SK-N-SH (cell line): ENCODE measurements around the gene MCCD1. TPM values are rescaled to one million over a fixed set of nuclear protein-coding genes. Genes with fewer than 3 reads are reported as not detected.

Source experiments
- CTCF ChIA-PET: fragments of 300-600, 350-600 bp; formaldehyde crosslinking; extraction: SDS; loops from one replicate; lab custom pipeline; 2021; lab: Yijun Ruan, JAX
- POLR2A ChIA-PET: fragments of 350-600 bp; sonication (Branson Sonifier 250); formaldehyde crosslinking; extraction: SDS; loops from one replicate; lab custom pipeline; 2020; ENCODE audit warnings: antibody characterized with exemption, inconsistent platforms; lab: Yijun Ruan, JAX
- DNase-seq: peaks from one replicate; pipeline ENCODE4 v3.0.0; 2012
- H2AFZ ChIP-seq: fragments of 200-600 bp; sonication (generic); 2 replicates; pipeline ENCODE4 v1.8.1; 2016; ENCODE audit warnings: antibody characterized with exemption, mild to moderate bottlenecking, low read depth
- H3F3A ChIP-seq: fragments of 200-600 bp; sonication (generic); replicated peaks from 2 replicates; pipeline ENCODE3; 2016; ENCODE audit warnings: antibody characterized with exemption, mild to moderate bottlenecking; ENCODE audit not compliant: insufficient read depth
- H3K27ac ChIP-seq, 2 experiments: fragments of 200-500 bp in 1 of 2; fragments of 200-600 bp in 1 of 2; sonication (Bioruptor generic) in 1 of 2; sonication (generic), shearing (Covaris generic) in 1 of 2; 2 replicates each; pipeline versions ENCODE4 v1.5.1 to v1.6.1; 2014 to 2016; ENCODE audit warnings: low read depth in 2 of 2, inconsistent platforms in 1 of 2, low read length in 1 of 2, mild to moderate bottlenecking in 1 of 2, mixed read lengths in 1 of 2
- H3K27me3 ChIP-seq: fragments of 200-600 bp; sonication (generic), shearing (Covaris generic); 2 replicates; pipeline ENCODE4 v1.6.1; 2016; ENCODE audit warnings: mixed run types; ENCODE audit not compliant: insufficient read depth
- H3K36me3 ChIP-seq, 2 experiments: fragments of 200-500 bp in 1 of 2; fragments of 200-600 bp in 1 of 2; sonication (Bioruptor generic) in 1 of 2; sonication (generic) in 1 of 2; replicated peaks in 1 of 2; 2 replicates each; pipeline versions ENCODE3 to v1.5.1; 2014 to 2016; ENCODE audit warnings: low read length in 1 of 2, mild to moderate bottlenecking in 1 of 2; ENCODE audit not compliant: insufficient read depth in 2 of 2, control insufficient read depth in 1 of 2
- H3K4me1 ChIP-seq, 2 experiments: fragments of 200-500 bp in 1 of 2; fragments of 200-600 bp in 1 of 2; sonication (Bioruptor generic) in 1 of 2; sonication (generic), shearing (Covaris generic) in 1 of 2; 2 replicates each; pipeline versions ENCODE4 v1.5.1 to v1.6.1; 2014 to 2016; ENCODE audit warnings: low read depth in 1 of 2, low read length in 1 of 2, mixed run types in 1 of 2; ENCODE audit not compliant: insufficient read depth in 2 of 2, control insufficient read depth in 1 of 2
- H3K4me2 ChIP-seq: fragments of 200-600 bp; sonication (generic), shearing (Covaris generic); 2 replicates; pipeline ENCODE4 v1.6.1; 2017; ENCODE audit warnings: mixed run types
- H3K4me3 ChIP-seq, 2 experiments: fragments of 200-500 bp in 1 of 2; fragments of 200-600 bp in 1 of 2; sonication (Bioruptor generic) in 1 of 2; sonication (generic), shearing (Covaris generic) in 1 of 2; 2 replicates each; pipeline versions ENCODE4 v1.5.1 to v1.8.1; 2014 to 2016; ENCODE audit warnings: low read depth in 2 of 2, inconsistent platforms in 1 of 2, low read length in 1 of 2, mild to moderate bottlenecking in 1 of 2, mixed read lengths in 1 of 2, moderate library complexity in 1 of 2
- H3K79me2 ChIP-seq: fragments of 200-600 bp; sonication (generic); 2 replicates; pipeline ENCODE4 v1.8.1; 2017; ENCODE audit warnings: mild to moderate bottlenecking; ENCODE audit not compliant: insufficient read depth
- H3K9ac ChIP-seq: fragments of 200-600 bp; sonication (generic); 2 replicates; pipeline ENCODE4 v1.6.1; 2017; ENCODE audit warnings: mixed run types
- H3K9me2 ChIP-seq: fragments of 200-600 bp; sonication (generic); 2 replicates; pipeline ENCODE4 v1.6.1; 2017; ENCODE audit warnings: mixed run types
- H3K9me3 ChIP-seq: fragments of 200-600 bp; sonication (generic); 2 replicates; pipeline ENCODE4 v1.6.1; 2017; ENCODE audit warnings: mixed run types, mild to moderate bottlenecking, moderate library complexity
- H4K20me1 ChIP-seq: fragments of 200-600 bp; sonication (generic); 2 replicates; pipeline ENCODE4 v1.6.1; 2017; ENCODE audit warnings: mild to moderate bottlenecking, mixed run types; ENCODE audit not compliant: insufficient read depth
- CHD2 ChIP-seq: fragments of 150-350 bp; IDR thresholded peaks from 2 replicates; pipeline ENCODE4 v1.6.1; 2018; ENCODE audit warnings: low read length; ENCODE audit not compliant: partially characterized antibody
- EP300 ChIP-seq, 2 experiments: IDR thresholded peaks; 2 replicates each; pipeline versions ENCODE4 v1.4.0 to v1.6.1; 2012; ENCODE audit warnings: borderline replicate concordance in 1 of 2, low read depth in 1 of 2, low read length in 1 of 2
- EZH2phosphoT487 ChIP-seq: fragments of 200-600 bp; sonication (generic); IDR thresholded peaks from 2 replicates; pipeline ENCODE4 v1.6.1; 2017; ENCODE audit warnings: low read depth, mixed run types, mild to moderate bottlenecking, antibody characterized with exemption, moderate library complexity, borderline replicate concordance
- FOXJ3 ChIP-seq: sonication (generic); formaldehyde crosslinking; IDR thresholded peaks from 2 replicates; pipeline ENCODE4 v1.5.1; 2020; ENCODE audit warnings: mild to moderate bottlenecking, missing genetic modification reagents
- FOXM1 ChIP-seq: IDR thresholded peaks from 2 replicates; pipeline ENCODE4 v1.4.0; 2012; ENCODE audit warnings: low read depth, mild to moderate bottlenecking
- MEF2A ChIP-seq: IDR thresholded peaks from 2 replicates; pipeline ENCODE4 v1.4.0; 2012; ENCODE audit warnings: low read depth, borderline replicate concordance
- MXI1 ChIP-seq: IDR thresholded peaks from 2 replicates; pipeline ENCODE4 v1.6.1; 2012; ENCODE audit warnings: mild to moderate bottlenecking, low read depth, low read length, improper control_type of control experiment
- REST ChIP-seq: IDR thresholded peaks from 2 replicates; pipeline ENCODE4 v1.6.1; 2012; ENCODE audit warnings: mild to moderate bottlenecking, low read depth, low read length, moderate library complexity
- RXRA ChIP-seq: IDR thresholded peaks from 2 replicates; pipeline ENCODE4 v1.4.0; 2012; ENCODE audit warnings: low read depth, mild to moderate bottlenecking, borderline replicate concordance
- SMC3 ChIP-seq: IDR thresholded peaks from 2 replicates; pipeline ENCODE4 v1.6.1; 2012; ENCODE audit warnings: low read depth, low read length, improper control_type of control experiment
- TEAD4 ChIP-seq: IDR thresholded peaks from 2 replicates; pipeline ENCODE4 v1.4.0; 2012; ENCODE audit warnings: mild to moderate bottlenecking, borderline replicate concordance; ENCODE audit not compliant: insufficient read depth
- WGBS: methylation state at CpG from one replicate; pipeline ENCODE4 v1.1.6; 2017; ENCODE audit warnings: low lambda C conversion rate; 5-methylcytosine and 5-hydroxymethylcytosine counted together
- polyA plus RNA-seq, 3 experiments: library from polyadenylated mRNA; depleted of rRNA; stranded (reverse); fragments of >200 nt; gene quantifications; 2 replicates each; pipeline ENCODE4 v1.2.3, GENCODE V29; 2012
- TF ChIP-seq, protein P1 (sequence below): IDR thresholded peaks from 2 replicates; pipeline ENCODE4; 2012
- TF ChIP-seq, protein P2 (sequence below): IDR thresholded peaks from 2 replicates; pipeline ENCODE4 v1.4.0; 2012; ENCODE audit warnings: low read depth, borderline replicate concordance

MCCD1 gene
- polyA plus RNA-seq, 1 of the 3 experiments (the other 2 are of a cell fraction), result not detected

DNA sequence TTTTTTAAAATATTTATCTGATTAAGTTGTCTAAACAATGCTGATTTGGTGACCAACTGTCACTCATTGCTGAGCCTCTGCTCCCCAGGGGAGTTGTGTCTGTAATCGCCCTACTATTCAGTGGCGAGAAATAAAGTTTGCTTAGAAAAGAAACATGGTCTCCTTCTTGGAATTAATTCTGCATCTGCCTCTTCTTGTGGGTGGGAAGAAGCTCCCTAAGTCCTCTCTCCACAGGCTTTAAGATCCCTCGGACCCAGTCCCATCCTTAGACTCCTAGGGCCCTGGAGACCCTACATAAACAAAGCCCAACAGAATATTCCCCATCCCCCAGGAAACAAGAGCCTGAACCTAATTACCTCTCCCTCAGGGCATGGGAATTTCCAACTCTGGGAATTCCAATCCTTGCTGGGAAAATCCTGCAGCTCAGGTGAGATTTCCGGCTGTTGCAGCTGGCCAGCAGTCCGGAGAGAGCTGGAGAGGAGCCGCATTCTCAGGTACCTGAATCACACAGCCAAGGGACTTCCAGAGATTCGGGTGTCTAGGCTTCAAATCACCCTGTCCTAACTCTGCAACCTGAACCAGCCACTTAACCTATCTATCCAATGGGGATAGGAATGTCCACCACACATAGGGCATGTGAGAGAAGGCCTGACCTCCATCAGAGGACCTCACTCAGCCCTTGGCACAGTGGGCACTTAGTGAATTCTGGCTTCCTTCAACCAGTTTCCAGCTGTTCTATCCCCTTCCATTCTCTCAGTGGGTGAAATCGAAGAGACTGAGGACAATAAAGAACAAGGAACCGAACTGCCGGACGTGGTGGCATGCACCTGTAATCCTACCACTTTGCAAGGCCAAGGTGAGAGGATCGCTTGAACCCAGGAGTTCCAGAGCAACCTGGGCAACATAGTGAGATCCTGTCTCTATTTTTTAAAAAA is 49.7 kb downstream of the MCCD1 start:
- H3K4me1 ChIP-seq, result peaks cover 0 to 11% of the 10 kb centered on the region in 2 experiments; a peak in 1 of 4 replicates
- ChIA-PET POLR2A (no interaction called here), CTCF (interaction anchor here (0.8 to 17.6 kb wide), 4 partner anchors 11 to 111 kb away, joined by 3 to 312 read pairs (median 18); partner anchors contain the start of genes ATP6V1G2 and NFKBIL1)
- no peak overlapping the region for H3K4me2 ChIP-seq
- H3K4me3 ChIP-seq, result no peak overlapping the region
- H3K9me3 ChIP-seq, result no peaks in the 10 kb centered on the region
- no peaks in the 10 kb centered on the region for H3F3A ChIP-seq
- TF ChIP-seq SMC3 (no peak), FOXJ3 (no peak), FOXM1 (no peak), MEF2A (no peak), TEAD4 (no peak), EP300 (IDR thresholded peaks at IDR 0.05; ENCODE audit: borderline replicate concordance in 1 of 2, low read depth in 1 of 2, low read length in 1 of 2) (no peak), RXRA (no peak), CHD2 (no peak)
- TF ChIP-seq, protein P1, sequence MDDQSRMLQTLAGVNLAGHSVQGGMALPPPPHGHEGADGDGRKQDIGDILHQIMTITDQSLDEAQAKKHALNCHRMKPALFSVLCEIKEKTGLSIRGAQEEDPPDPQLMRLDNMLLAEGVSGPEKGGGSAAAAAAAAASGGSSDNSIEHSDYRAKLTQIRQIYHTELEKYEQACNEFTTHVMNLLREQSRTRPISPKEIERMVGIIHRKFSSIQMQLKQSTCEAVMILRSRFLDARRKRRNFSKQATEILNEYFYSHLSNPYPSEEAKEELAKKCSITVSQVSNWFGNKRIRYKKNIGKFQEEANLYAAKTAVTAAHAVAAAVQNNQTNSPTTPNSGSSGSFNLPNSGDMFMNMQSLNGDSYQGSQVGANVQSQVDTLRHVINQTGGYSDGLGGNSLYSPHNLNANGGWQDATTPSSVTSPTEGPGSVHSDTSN, result no peak
- H3K36me3 ChIP-seq, result no peaks in the 10 kb centered on the region
- H3K27me3 ChIP-seq, result no peaks in the 10 kb centered on the region
- no peaks in the 10 kb centered on the region for H3K9me2 ChIP-seq
- H3K9ac ChIP-seq, result no peak overlapping the region
- H2AFZ ChIP-seq, result no peak overlapping the region
- 68% methylated on average over 12 of the region's 12 CpGs for WGBS
- no peaks in the 10 kb centered on the region for H3K79me2 ChIP-seq
- H4K20me1 ChIP-seq, result no peaks in the 10 kb centered on the region
- H3K27ac ChIP-seq, result no peak overlapping the region
- DNase-seq, result no peak

DNA sequence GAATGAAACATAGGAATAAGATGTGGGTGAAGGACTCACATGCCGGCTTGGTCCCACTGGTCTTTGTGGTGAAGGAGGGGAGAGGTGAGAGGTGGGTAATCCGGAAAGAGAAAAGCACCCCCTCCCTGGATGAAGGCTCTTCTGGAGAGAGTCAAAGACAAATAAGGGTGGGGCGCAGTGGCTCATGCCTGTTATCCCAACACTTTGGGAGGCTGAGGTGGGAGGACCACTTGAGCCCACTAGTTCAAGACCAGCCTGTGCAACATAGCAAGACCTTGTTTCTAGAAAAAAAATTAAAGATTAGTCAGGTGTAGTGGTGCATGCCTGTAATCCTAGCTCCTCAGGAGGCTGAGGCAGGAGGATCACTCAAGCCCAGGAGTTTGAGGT is 50.4 kb downstream of the MCCD1 start:
- H3K36me3 ChIP-seq, result no peaks in the 10 kb centered on the region
- H3K27me3 ChIP-seq, result no peaks in the 10 kb centered on the region
- DNase-seq, result no peak
- ChIA-PET CTCF (interaction anchor here (2.4 to 17.6 kb wide), 3 partner anchors 10 to 21 kb away, joined by 10 to 312 read pairs (median 29); no protein-coding TSS in a partner anchor), POLR2A (no interaction called here)
- H3K79me2 ChIP-seq, result no peaks in the 10 kb centered on the region
- no peaks in the 10 kb centered on the region for H3K9me2 ChIP-seq
- no peak overlapping the region for H3K4me3 ChIP-seq
- H3K27ac ChIP-seq, result no peak overlapping the region
- H4K20me1 ChIP-seq, result no peaks in the 10 kb centered on the region
- no peak overlapping the region for H2AFZ ChIP-seq
- no peak overlapping the region for H3K4me2 ChIP-seq
- WGBS, result 85% methylated on average over 3 of the region's 3 CpGs
- H3K9ac ChIP-seq, result no peak overlapping the region
- no peaks in the 10 kb centered on the region for H3K9me3 ChIP-seq
- TF ChIP-seq MEF2A, result no peak
- TF ChIP-seq SMC3, result no peak
- TF ChIP-seq EP300 (IDR thresholded peaks at IDR 0.05; ENCODE audit: borderline replicate concordance in 1 of 2, low read depth in 1 of 2, low read length in 1 of 2), result no peak
- no peak for TF ChIP-seq REST
- TF ChIP-seq, protein P2, sequence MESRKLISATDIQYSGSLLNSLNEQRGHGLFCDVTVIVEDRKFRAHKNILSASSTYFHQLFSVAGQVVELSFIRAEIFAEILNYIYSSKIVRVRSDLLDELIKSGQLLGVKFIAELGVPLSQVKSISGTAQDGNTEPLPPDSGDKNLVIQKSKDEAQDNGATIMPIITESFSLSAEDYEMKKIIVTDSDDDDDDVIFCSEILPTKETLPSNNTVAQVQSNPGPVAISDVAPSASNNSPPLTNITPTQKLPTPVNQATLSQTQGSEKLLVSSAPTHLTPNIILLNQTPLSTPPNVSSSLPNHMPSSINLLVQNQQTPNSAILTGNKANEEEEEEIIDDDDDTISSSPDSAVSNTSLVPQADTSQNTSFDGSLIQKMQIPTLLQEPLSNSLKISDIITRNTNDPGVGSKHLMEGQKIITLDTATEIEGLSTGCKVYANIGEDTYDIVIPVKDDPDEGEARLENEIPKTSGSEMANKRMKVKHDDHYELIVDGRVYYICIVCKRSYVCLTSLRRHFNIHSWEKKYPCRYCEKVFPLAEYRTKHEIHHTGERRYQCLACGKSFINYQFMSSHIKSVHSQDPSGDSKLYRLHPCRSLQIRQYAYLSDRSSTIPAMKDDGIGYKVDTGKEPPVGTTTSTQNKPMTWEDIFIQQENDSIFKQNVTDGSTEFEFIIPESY, result no peak
- TF ChIP-seq MXI1, result no peak
- no peak for TF ChIP-seq EZH2phosphoT487
- TF ChIP-seq, all 33 proteins: peak for 0
- peaks cover 0 to 11% of the 10 kb centered on the region in 2 experiments; a peak in 1 of 4 replicates for H3K4me1 ChIP-seq
- H3F3A ChIP-seq, result no peaks in the 10 kb centered on the region
